HG03135 (cell line): ENCODE measurements around the gene PRR7.

Experiments
- ATAC-seq: cut with Tn5 transposase; IDR thresholded peaks from one replicate; pipeline ENCODE4 v1.9.1; 2021; ENCODE audit warnings: mild to moderate bottlenecking, moderate library complexity; ENCODE audit not compliant: unreplicated experiment

Gene PRR7

GRCh38 chr5:177449140-177450061, 2.8 kb downstream of the PRR7 start:
- no peak for ATAC-seq

GRCh38 chr5:177450667-177451424, 4.2 kb downstream of the PRR7 start:
- no peak for ATAC-seq

- ATAC-seq: no peak
These were observed 6.3 kb downstream of the PRR7 start for GRCh38 chr5:177452688-177453638.

GRCh38 chr5:177453852-177454396, 7.3 kb downstream of the PRR7 start:
- peak; percentile 3 for ATAC-seq

- peak; percentile 45 for ATAC-seq
These were observed 7.9 kb downstream of the PRR7 start for GRCh38 chr5:177454397-177455035.

- ATAC-seq: peak; percentile 48
These were observed 8.5 kb downstream of the PRR7 start for GRCh38 chr5:177455036-177455660.

- peak; percentile 21 for ATAC-seq
These were observed 9.3 kb downstream of the PRR7 start for GRCh38 chr5:177455661-177456590.

- ATAC-seq: no peak
These were observed 10.0 kb downstream of the PRR7 start for GRCh38 chr5:177456591-177456964.

GRCh38 chr5:177456976-177457851, 10.6 kb downstream of the PRR7 start:
- ATAC-seq: peak; percentile 47

GRCh38 chr5:177457852-177458681, 11.5 kb downstream of the PRR7 start:
- no peak for ATAC-seq

GRCh38 chr5:177458912-177459350, 12.3 kb downstream of the PRR7 start:
- no peak for ATAC-seq

GRCh38 chr5:177459357-177459756, 12.7 kb downstream of the PRR7 start:
- no peak for ATAC-seq

- no peak for ATAC-seq
These were observed 13.4 kb downstream of the PRR7 start for GRCh38 chr5:177459819-177460628.

GRCh38 chr5:177462021-177462670, 15.5 kb downstream of the PRR7 start:
- ATAC-seq: no peak

GRCh38 chr5:177465044-177465443, 18.4 kb downstream of the PRR7 start:
- no peak for ATAC-seq
